ENCODE results near the gene RBP5.

The RBP5 gene

DNA sequence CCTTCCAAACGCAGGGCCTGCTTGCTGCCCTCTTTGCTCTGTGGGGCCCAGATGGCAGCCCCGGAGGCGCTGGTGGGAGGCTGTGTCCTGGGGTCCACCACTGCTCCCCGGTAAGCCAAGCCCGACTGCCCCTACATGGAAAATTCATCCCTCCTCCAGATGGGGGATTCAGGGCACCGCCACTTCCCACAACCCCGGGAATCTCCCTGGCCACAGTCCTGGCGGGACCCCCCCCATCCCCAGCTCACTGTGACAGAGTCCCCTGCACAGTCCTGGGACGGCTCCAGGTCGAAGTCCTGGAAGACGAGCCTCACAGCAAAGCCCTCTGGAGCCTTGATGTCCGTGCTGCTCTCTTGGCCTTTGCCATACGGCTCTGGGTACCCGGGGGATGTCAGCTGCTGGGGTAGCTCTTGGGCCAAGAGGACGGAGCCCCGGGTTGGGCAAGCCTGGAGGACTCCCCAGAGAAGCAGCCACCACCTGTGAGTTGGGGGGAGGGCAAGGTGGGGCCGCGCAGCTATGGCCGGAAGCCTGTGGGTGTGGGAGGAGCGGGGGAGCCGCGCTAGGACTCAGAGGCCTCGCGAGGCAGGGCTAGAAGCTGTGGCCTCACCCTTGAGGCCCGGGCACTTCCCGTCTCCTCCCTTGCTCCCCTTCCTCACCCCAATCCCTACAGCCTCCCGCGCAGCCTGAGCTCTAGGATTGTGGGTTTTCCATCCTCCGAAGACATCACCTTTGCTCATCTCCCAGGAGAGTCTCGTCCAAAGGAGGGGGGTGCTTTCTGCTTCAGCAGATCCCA lies 20.5 kb downstream of the RBP5 start:
- no peak for TF ChIP-seq GATA3 (IDR thresholded peaks at IDR 0.05; ENCODE audit: low read depth, low read length)
- TF ChIP-seq GATA2 (IDR thresholded peaks at IDR 0.05; ENCODE audit: low read depth, low read length), result no peak

DNA sequence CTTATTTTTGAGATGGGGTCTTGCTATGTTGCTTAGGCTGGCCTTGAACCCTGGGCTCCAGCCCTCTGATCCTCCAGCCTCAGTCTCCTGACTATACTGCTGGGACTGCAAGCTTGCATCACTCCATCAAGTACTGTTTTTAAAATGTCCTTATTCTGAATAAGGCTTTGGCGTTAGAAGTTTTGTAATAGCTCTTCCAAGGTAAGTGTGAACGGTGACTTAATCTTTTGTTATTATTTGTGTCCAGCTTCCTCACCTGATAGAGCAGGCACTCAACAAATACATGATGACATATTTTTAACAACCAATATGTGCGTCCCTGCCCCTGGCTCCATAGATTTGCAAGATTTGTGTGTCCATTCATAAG lies 21.1 kb downstream of the RBP5 start:
- TF ChIP-seq GATA3 (IDR thresholded peaks at IDR 0.05; ENCODE audit: low read depth, low read length), result no peak
- no peak for TF ChIP-seq GATA2 (IDR thresholded peaks at IDR 0.05; ENCODE audit: low read depth, low read length)

GRCh38 chr12:7106082-7106481 lies 22.6 kb downstream of the RBP5 start:
- TF ChIP-seq GATA2 (IDR thresholded peaks at IDR 0.05; ENCODE audit: low read depth, low read length) (no peak), GATA3 (IDR thresholded peaks at IDR 0.05; ENCODE audit: low read depth, low read length) (no peak)

DNA sequence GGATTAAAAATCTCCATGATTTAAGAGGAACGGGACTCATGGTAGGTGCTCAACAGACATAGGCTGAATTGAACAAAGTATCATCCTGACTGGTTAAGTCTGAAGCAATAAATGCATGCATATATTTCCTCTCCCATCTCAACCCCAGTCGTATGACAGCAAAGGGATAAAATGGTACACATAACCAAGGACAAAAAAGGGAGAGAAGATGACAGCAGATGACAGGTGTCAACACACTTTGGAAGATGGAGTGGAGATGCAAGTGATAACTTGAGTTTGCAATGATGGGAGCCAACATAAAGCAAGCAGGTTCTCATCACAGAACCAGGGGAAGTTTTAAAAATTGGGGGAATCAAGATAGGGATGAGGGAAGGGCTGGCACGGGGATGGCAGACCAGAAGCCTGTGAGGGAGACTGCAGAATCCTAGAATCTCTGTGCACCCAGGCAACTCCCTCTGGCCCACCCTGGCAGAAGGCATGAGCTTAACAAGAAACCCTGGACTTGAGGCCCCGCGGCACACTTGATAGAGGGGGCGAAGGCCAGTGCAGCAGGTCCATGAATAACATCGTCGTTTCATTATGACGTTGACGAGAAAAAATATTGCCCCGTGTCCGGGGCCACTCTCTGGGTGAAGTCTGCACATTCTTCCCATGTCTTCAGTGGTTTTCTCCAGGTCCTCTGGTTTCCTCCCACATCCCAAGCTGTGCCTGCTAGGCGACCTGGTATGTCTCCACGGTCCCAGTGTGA lies 24.7 kb downstream of the RBP5 start:
- TF ChIP-seq GATA3 (IDR thresholded peaks at IDR 0.05; ENCODE audit: low read depth, low read length) (no peak), GATA2 (IDR thresholded peaks at IDR 0.05; ENCODE audit: low read depth, low read length) (no peak)

GRCh38 chr12:7102582-7102981 lies 26.1 kb downstream of the RBP5 start:
- TF ChIP-seq GATA2 (IDR thresholded peaks at IDR 0.05; ENCODE audit: low read depth, low read length) (no peak), GATA3 (IDR thresholded peaks at IDR 0.05; ENCODE audit: low read depth, low read length) (no peak)

- TF ChIP-seq GATA3 (IDR thresholded peaks at IDR 0.05; ENCODE audit: low read depth, low read length) (no peak), GATA2 (IDR thresholded peaks at IDR 0.05; ENCODE audit: low read depth, low read length) (no peak)
Observed at GRCh38 chr12:7101694-7102131, 27.0 kb downstream of the RBP5 start.

GRCh38 chr12:7101047-7101693 lies 27.5 kb downstream of the RBP5 start:
- TF ChIP-seq GATA2 (IDR thresholded peaks at IDR 0.05; ENCODE audit: low read depth, low read length), result no peak
- TF ChIP-seq GATA3 (IDR thresholded peaks at IDR 0.05; ENCODE audit: low read depth, low read length), result no peak

GRCh38 chr12:7100239-7100638 lies 28.4 kb downstream of the RBP5 start:
- no peak for TF ChIP-seq GATA3 (IDR thresholded peaks at IDR 0.05; ENCODE audit: low read depth, low read length)
- TF ChIP-seq GATA2 (IDR thresholded peaks at IDR 0.05; ENCODE audit: low read depth, low read length), result no peak

DNA sequence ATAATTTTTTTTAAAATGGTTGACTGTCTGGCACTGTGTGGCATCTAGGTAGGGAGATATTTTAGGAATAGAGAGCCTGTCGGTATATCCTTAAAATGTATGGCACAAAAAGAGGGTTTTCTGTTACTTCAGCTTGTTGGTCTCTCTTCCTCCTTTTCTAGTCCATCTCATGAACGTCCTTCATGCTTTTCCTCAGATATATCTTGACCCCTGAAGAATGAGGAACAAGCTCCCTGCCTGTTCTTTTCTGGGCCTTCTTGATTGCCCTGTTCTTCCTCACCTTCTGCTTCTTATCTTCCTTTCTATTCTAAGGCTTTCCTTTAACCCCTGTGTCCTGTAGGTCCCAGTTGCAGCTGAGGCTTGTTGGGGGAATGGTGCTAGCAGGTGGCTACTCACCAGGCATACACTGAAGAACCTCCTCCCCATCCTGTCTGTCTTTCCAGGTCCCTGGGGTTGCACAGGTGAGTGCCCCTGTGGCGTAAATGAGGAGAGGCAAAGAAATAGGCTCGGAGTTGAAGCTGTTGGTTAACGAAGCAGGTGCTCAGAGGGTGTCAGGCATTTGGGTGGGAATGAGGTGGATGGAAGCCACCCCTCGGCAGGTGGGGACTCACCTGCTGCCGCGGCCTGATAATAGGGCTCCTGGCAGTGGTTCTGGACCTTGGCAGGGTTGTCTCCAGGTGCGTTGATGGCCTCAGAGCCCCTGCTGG lies 29.2 kb downstream of the RBP5 start:
- TF ChIP-seq GATA2 (IDR thresholded peaks at IDR 0.05; ENCODE audit: low read depth, low read length), result no peak

GRCh38 chr12:7096979-7097378 lies 31.7 kb downstream of the RBP5 start:
- TF ChIP-seq GATA3 (IDR thresholded peaks at IDR 0.05; ENCODE audit: low read depth, low read length) (no peak), GATA2 (IDR thresholded peaks at IDR 0.05; ENCODE audit: low read depth, low read length) (no peak)

GRCh38 chr12:7096006-7096932 lies 32.4 kb downstream of the RBP5 start:
- TF ChIP-seq GATA3 (IDR thresholded peaks at IDR 0.05; ENCODE audit: low read depth, low read length), result no peak
- no peak for TF ChIP-seq GATA2 (IDR thresholded peaks at IDR 0.05; ENCODE audit: low read depth, low read length)

DNA sequence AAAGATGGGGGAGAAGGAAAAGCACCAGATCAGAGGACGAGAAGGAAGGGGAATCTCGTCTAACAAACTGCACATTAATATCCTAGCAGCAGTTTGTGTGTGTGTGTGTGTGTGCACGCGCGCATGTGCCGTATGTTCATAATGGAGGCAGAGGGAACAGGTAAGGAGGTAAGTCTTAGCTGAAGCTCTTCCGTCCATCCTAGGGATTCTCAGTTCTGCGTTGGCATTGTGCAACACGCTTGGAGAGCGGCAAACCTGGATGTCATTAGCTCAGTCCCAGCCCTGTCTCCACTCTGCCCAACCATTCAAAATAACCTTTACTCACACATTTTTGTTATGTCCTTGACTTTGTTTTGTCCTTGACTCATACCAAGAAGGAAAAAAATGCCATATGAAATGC lies 34.8 kb downstream of the RBP5 start:
- TF ChIP-seq GATA3 (IDR thresholded peaks at IDR 0.05; ENCODE audit: low read depth, low read length) (no peak), GATA2 (IDR thresholded peaks at IDR 0.05; ENCODE audit: low read depth, low read length) (no peak)

DNA sequence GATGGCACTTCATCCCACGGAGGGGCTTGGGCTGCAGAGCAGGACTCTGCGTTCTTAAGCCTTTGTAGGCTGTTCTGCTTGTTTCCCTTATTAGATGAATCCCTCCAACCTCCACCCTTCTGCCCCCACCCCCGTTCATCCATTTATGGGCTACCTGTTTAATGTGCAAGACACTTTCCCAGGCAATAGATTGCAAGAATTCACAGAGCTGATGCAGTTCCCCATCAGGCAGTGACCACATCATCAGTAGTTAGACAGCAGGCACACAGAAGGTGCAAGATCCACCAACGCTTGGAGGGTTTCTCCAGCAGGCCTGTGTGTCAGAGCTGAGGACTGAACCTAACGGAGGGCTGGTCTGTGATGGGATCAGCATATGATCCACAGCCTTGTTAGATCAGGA lies 35.2 kb downstream of the RBP5 start:
- TF ChIP-seq GATA3 (IDR thresholded peaks at IDR 0.05; ENCODE audit: low read depth, low read length), result no peak
- no peak for TF ChIP-seq GATA2 (IDR thresholded peaks at IDR 0.05; ENCODE audit: low read depth, low read length)

Measured in SH-SY5Y (cell line).